ENCODE results near the gene MYO5A. TPM values are rescaled to one million over a fixed set of nuclear protein-coding genes. Genes with fewer than 3 reads are reported as not detected.

Gene MYO5A
- total and polyA plus RNA-seq, 10 of the 15 experiments (the other 5 are each of a cell fraction or from before 2014, with no cell fraction given): 4.2 to 42.9 (median 31.1) TPM

DNA sequence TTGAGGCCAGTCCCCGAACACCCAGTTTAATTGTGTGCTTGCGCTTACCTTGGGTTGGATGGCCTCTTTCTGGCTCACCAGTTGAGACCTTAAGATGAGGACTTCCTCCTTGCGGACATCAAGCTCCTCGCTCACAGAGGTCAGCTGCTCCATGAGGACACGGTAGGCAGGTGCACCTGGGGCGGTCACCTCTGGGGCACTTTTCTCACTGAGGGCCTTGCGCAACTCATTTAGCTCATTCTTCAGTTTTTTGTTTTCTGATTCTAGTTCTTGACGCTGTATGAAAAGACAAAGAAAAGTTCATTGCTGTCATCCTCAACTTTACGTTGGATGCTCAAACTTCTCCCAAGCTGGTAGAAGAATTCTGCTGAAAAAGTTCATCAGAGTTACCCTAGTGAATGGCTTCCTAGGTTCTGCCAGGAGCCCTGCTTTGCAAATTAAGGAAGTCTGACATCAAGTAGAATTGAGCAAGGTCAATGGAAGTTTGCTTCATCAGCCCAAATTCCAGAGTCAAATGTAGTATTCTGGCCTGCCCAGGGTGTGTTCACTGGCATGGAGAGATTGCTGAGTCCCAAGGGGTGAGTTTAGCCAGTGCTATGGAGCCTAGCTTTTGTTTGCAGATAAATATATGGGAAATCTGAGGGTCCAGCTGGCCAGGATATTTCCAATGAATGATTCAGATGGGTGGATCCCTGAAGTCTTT lies 177.3 kb downstream of the MYO5A start (continued):
- no peak for TF ChIP-seq REST (IDR thresholded peaks at IDR 0.05; ENCODE audit: low read depth, low read length)

DNA sequence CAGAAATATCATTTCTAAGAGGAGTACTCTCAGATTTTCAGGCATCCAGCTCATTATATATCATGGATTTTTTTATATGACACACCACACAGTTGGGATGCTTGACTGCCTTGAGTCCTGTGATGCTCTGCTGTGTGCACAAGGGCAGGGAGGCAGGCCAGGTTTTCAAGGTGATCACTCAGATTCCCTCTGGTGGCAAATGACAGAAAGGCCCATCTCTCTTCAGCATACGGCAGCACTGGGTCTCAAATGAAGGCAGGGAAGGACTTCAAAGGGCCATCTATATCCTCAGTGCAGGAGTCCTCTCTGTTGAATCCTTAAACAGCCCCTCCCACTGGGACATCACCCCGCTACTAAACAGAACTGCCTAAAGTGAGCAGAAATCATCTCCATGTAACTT lies 178.3 kb downstream of the MYO5A start:
- ChIA-PET RAD21 (ENCODE audit: unreplicated experiment) (no interaction called here), POLR2A (no interaction called here), SMC1A (ENCODE audit: uncharacterized antibody, unreplicated experiment) (interaction anchor here (0.7 kb wide), 1 partner anchor 56 kb away, joined by 3 read pairs; no protein-coding TSS in a partner anchor), CTCF (interaction anchor here (0.6 to 0.7 kb wide), 2 partner anchors 88 to 350 kb away, joined by 3 read pairs; no protein-coding TSS in a partner anchor)
- Histone ChIP-seq H3K36me3 (ENCODE audit: control insufficient read depth in 2 of 2, insufficient read depth in 2 of 2, low read length in 1 of 2) (peaks cover 16 to 32% of the 10 kb centered on the region in 2 experiments), H3K27ac (ENCODE audit: control insufficient read depth, insufficient read depth) (no peak overlapping the region), H3K4me2 (ENCODE audit: control insufficient read depth, insufficient read depth) (no peak overlapping the region), H3K27me3 (replicated peaks in 1 of 2; ENCODE audit: control insufficient read depth in 2 of 2, insufficient read depth in 2 of 2, low read length in 1 of 2) (no peaks in the 10 kb centered on the region), H3K9me3 (replicated peaks; ENCODE audit: control insufficient read depth, insufficient read depth, low read length) (no peaks in the 10 kb centered on the region), H3K9ac (ENCODE audit: control insufficient read depth, insufficient read depth, low read length) (no peak overlapping the region), H2AFZ (ENCODE audit: control insufficient read depth, low read depth, low read length) (no peak overlapping the region), H3K4me3 (no peak overlapping the region), H3K79me2 (ENCODE audit: control insufficient read depth, insufficient read depth, low read length) (no peaks in the 10 kb centered on the region), H3K4me1 (ENCODE audit: control insufficient read depth, insufficient read depth, low read length) (no peaks in the 10 kb centered on the region), H4K20me1 (ENCODE audit: control insufficient read depth, insufficient read depth) (no peaks in the 10 kb centered on the region)
- DNase-seq (ENCODE audit: low read depth, low spot score): no peak
- in situ Hi-C loops (cut with MboI) (no loop called here), intact Hi-C loops (cut with micrococcal nuclease; ENCODE audit: unreplicated experiment) (no loop called here)
- FAIRE-seq: no peak
- BruUV-seq (replicated peaks): no TSS peak
- WGBS (ENCODE audit: insufficient coverage, insufficient replicate concordance, low lambda C conversion rate, missing lambda C conversion rate): 100% methylated on average over 2 of the region's 2 CpGs
- ATAC-seq: no peak; the same call in 2 of the 3 replicates
- TF ChIP-seq TCF3 (IDR thresholded peaks at IDR 0.05; ENCODE audit: borderline replicate concordance, insufficient read depth, low read depth, low read length): no peak
- TF ChIP-seq EZH2 (IDR thresholded peaks at IDR 0.05; ENCODE audit: borderline replicate concordance, control insufficient read depth, low read depth, low read length): no peak
- TF ChIP-seq HSF1 (IDR thresholded peaks at IDR 0.05; ENCODE audit: low read depth, low read length): no peak
- TF ChIP-seq IRF3 (IDR thresholded peaks at IDR 0.05): no peak
- no peak for TF ChIP-seq NBN (IDR thresholded peaks at IDR 0.05)
- no peak for TF ChIP-seq ZZZ3 (IDR thresholded peaks at IDR 0.05; ENCODE audit: control insufficient read depth, insufficient read length, low read depth)
- no peak for TF ChIP-seq DPF2 (IDR thresholded peaks at IDR 0.05)
- TF ChIP-seq CREB1 (IDR thresholded peaks at IDR 0.05; ENCODE audit: low read depth): no peak
- TF ChIP-seq RELB (IDR thresholded peaks at IDR 0.05; ENCODE audit: low read depth): no peak
- no peak for TF ChIP-seq NRF1 (conservative IDR thresholded peaks at IDR 0.05; ENCODE audit: low read depth, low read length)
